ENCODE results near the gene FBLN2. TPM values are rescaled to one million over a fixed set of nuclear protein-coding genes. Genes with fewer than 3 reads are reported as not detected.

FBLN2 gene
- polyA plus RNA-seq, 3 donors, result 0.08 TPM; not detected in 2

- Histone ChIP-seq H3K4me3 (replicated peaks in 1 of 3; ENCODE audit: low read depth in 2 of 3, low read length in 3 of 3) (no peak overlapping the region), H3K79me2 (ENCODE audit: insufficient read depth, low read length) (no peaks in the 10 kb centered on the region), H3K9ac (ENCODE audit: insufficient read depth, low read length, poor library complexity, severe bottlenecking) (no peak overlapping the region), H3K9me3 (replicated peaks in 1 of 2; ENCODE audit: control insufficient read depth in 1 of 2, insufficient read depth in 1 of 2, low read length in 2 of 2) (no peaks in the 10 kb centered on the region), H3K4me2 (replicated peaks; ENCODE audit: extremely low read depth, low read length, poor library complexity, severe bottlenecking) (no peak overlapping the region), H3K36me3 (replicated peaks in 1 of 2; ENCODE audit: control insufficient read depth in 1 of 2, insufficient read depth in 2 of 2, low read length in 2 of 2) (no peaks in the 10 kb centered on the region), H2AFZ (ENCODE audit: insufficient read depth, low read depth, low read length, poor library complexity, severe bottlenecking) (no peak overlapping the region), H4K20me1 (ENCODE audit: insufficient read depth, low read length) (no peaks in the 10 kb centered on the region), H3K4me1 (ENCODE audit: control insufficient read depth in 1 of 2, insufficient read depth in 2 of 2, low read length in 2 of 2) (no peaks in the 10 kb centered on the region), H3K27ac (ENCODE audit: low read depth in 1 of 2, low read length in 2 of 2) (no peak overlapping the region), H3K27me3 (ENCODE audit: control insufficient read depth in 2 of 2, insufficient read depth in 2 of 2, low read length in 2 of 2) (no peaks in the 10 kb centered on the region)
- no peaks in the 10 kb centered on the region for H3K36me3 Mint-ChIP-seq
- H3K27me3 Mint-ChIP-seq (ENCODE audit: low read depth in 3 of 3), result peaks cover 0 to 1% (median 1%) of the 10 kb centered on the region in 3 donors
- no peak for TF ChIP-seq CTCF (IDR thresholded peaks at IDR 0.05)
- no peak overlapping the region for H3K27ac Mint-ChIP-seq
- H3K9me3 Mint-ChIP-seq, result no peaks in the 10 kb centered on the region
- DNase-seq, result no peak
- intact Hi-C loops (cut with micrococcal nuclease), result no loop called here
- WGBS (ENCODE audit: insufficient coverage), result 89% methylated on average over 13 of the region's 13 CpGs
- H3K4me3 Mint-ChIP-seq, result no peak overlapping the region
- H3K4me1 Mint-ChIP-seq, result no peaks in the 10 kb centered on the region
Observed at GRCh38 chr3:13631256-13631655, 82.3 kb downstream of the FBLN2 start.

GRCh38 chr3:13633176-13633575 lies 84.3 kb downstream of the FBLN2 start:
- H3K4me1 ChIP-seq (ENCODE audit: control insufficient read depth in 1 of 2, insufficient read depth in 2 of 2, low read length in 2 of 2), result no peaks in the 10 kb centered on the region
- no peak overlapping the region for H3K27ac ChIP-seq (ENCODE audit: low read depth in 1 of 2, low read length in 2 of 2)
- no peak for DNase-seq
- H3K36me3 Mint-ChIP-seq, result no peaks in the 10 kb centered on the region
- H3K27ac Mint-ChIP-seq, result no peak overlapping the region
- no peak for TF ChIP-seq CTCF (IDR thresholded peaks at IDR 0.05)
- H3K4me2 ChIP-seq (replicated peaks; ENCODE audit: extremely low read depth, low read length, poor library complexity, severe bottlenecking), result no peak overlapping the region
- no peak overlapping the region for H3K4me3 ChIP-seq (replicated peaks in 1 of 3; ENCODE audit: low read depth in 2 of 3, low read length in 3 of 3)
- H3K36me3 ChIP-seq (replicated peaks in 1 of 2; ENCODE audit: control insufficient read depth in 1 of 2, insufficient read depth in 2 of 2, low read length in 2 of 2), result no peaks in the 10 kb centered on the region
- H3K79me2 ChIP-seq (ENCODE audit: insufficient read depth, low read length), result no peaks in the 10 kb centered on the region
- intact Hi-C loops (cut with micrococcal nuclease), result no loop called here
- no peaks in the 10 kb centered on the region for H3K27me3 ChIP-seq (ENCODE audit: control insufficient read depth in 2 of 2, insufficient read depth in 2 of 2, low read length in 2 of 2)
- no peak overlapping the region for H2AFZ ChIP-seq (ENCODE audit: insufficient read depth, low read depth, low read length, poor library complexity, severe bottlenecking)
- H3K4me1 Mint-ChIP-seq, result no peaks in the 10 kb centered on the region
- no peaks in the 10 kb centered on the region for H3K9me3 ChIP-seq (replicated peaks in 1 of 2; ENCODE audit: control insufficient read depth in 1 of 2, insufficient read depth in 1 of 2, low read length in 2 of 2)
- peaks cover 1 to 2% (median 1%) of the 10 kb centered on the region in 3 donors for H3K27me3 Mint-ChIP-seq (ENCODE audit: low read depth in 3 of 3)
- no peaks in the 10 kb centered on the region for H4K20me1 ChIP-seq (ENCODE audit: insufficient read depth, low read length)
- peaks cover 0 to 3% (median 0%) of the 10 kb centered on the region in 7 donors for H3K9me3 Mint-ChIP-seq
- no peak overlapping the region for H3K4me3 Mint-ChIP-seq
- no peak overlapping the region for H3K9ac ChIP-seq (ENCODE audit: insufficient read depth, low read length, poor library complexity, severe bottlenecking)
- WGBS (ENCODE audit: insufficient coverage), result 97% methylated on average over 11 of the region's 13 CpGs

Measured in CD14-positive monocyte (primary cell).